HuH-7 (cell line): ENCODE results near the gene NTF4.

Source experiments
- DNase-seq: peaks from one replicate; pipeline ENCODE4 v3.0.0; 2011; ENCODE audit warnings: low spot score

The NTF4 gene

GRCh38 chr19:49064768-49065611 lies at the start of gene NTF4:
TSS of gene NTF4 (minus strand) at chr19:49064818. CDS start at chr19:49061997, 2,821 bp downstream.
- peak; percentile 79 for DNase-seq

- DNase-seq: peak; percentile 94
Measured at GRCh38 chr19:49113762-49114629, 49.4 kb upstream of the NTF4 start, which contains the start of gene LIN7B. TSS of gene LIN7B (plus strand) at chr19:49114370. CDS start at chr19:49114405, 35 bp downstream.

- DNase-seq: no peak
Measured at GRCh38 chr19:49111218-49111998, 46.8 kb upstream of the NTF4 start.

GRCh38 chr19:49110567-49110966 lies 45.9 kb upstream of the NTF4 start:
- DNase-seq: no peak

GRCh38 chr19:49109569-49110233 lies 45.1 kb upstream of the NTF4 start:
- DNase-seq: no peak

- no peak for DNase-seq
Measured at GRCh38 chr19:49109051-49109450, 44.4 kb upstream of the NTF4 start.

- no peak for DNase-seq
Measured at GRCh38 chr19:49107625-49108459, 43.2 kb upstream of the NTF4 start.

- peak; percentile 70 for DNase-seq
Measured at GRCh38 chr19:49106648-49107135, 42.1 kb upstream of the NTF4 start.

GRCh38 chr19:49104229-49104864 lies 39.7 kb upstream of the NTF4 start:
- DNase-seq: no peak

- DNase-seq: no peak
Measured at GRCh38 chr19:49103331-49104085, 38.9 kb upstream of the NTF4 start.

- DNase-seq: no peak
Measured at GRCh38 chr19:49102303-49102702, 37.7 kb upstream of the NTF4 start.

- DNase-seq: no peak
Measured at GRCh38 chr19:49101160-49101559, 36.5 kb upstream of the NTF4 start.

GRCh38 chr19:49098795-49099194 lies 34.2 kb upstream of the NTF4 start:
- DNase-seq: no peak

GRCh38 chr19:49097453-49098288 lies 33.1 kb upstream of the NTF4 start:
- peak; percentile 89 for DNase-seq

- DNase-seq: no peak
Measured at GRCh38 chr19:49094505-49095482, 30.2 kb upstream of the NTF4 start.

GRCh38 chr19:49092686-49093085 lies 28.1 kb upstream of the NTF4 start:
- DNase-seq: no peak
